Measurements from ENCODE around the gene GRB10. TPM values are rescaled to one million over a fixed set of nuclear protein-coding genes. Genes with fewer than 3 reads are reported as not detected.
A peak's percentile ranks its signal among the peaks of the same experiment; 100 is the strongest.

Gene GRB10
- total RNA-seq, 2 experiments from 2014 or later, result 5.9 to 8.4 TPM

DNA sequence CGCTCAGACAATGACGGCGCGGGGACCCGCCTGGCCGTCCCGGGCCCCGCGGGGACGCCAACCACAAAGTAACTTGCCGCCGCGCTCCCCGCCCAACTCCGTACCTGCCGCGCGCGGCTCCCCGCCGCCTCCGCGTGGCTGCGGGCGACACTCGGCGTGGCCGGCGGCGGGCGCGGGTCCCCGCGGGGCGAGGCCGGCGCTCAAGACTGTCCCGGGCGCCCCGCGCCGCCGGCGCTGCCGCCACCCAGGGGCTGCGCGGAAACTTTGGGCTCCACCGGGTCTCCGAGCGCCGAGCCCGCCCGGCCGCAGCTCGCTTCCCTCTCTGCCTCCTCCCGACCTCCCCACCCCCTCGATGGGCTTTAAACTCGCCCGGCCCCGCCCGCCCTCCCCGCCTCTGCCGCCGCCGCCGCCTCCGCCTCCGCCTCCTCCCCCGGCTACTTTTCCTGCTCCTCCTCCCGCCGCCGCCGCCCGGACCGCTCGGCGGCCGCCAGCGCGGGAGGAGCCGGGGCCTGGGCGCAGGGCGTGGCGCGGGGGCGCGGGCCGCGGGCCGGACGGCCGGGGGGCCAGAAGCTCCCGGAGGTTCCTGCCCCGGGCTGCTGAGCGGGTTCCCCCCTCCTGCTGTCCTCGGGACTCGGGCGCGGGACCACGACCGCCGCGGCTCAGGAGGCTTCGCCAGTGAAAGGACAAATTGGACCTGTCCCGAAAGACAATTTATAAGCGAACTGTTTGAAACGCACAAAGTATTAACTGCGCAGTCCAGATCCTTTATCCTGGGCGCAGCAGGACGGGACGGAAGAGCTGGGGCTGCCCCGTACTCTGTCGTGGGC lies 10.6 kb upstream of the GRB10 start:
- Histone ChIP-seq H3K4me1 (ENCODE audit: insufficient read depth, low read length) (peaks cover 18% of the 10 kb centered on the region), H3K36me3 (ENCODE audit: insufficient read depth, low read length) (no peaks in the 10 kb centered on the region), H3K27me3 (ENCODE audit: control insufficient read depth in 1 of 2, insufficient read depth in 2 of 2, low read length in 2 of 2) (peaks cover 25 to 27% of the 10 kb centered on the region in 2 experiments), H3K27ac (ENCODE audit: low read depth in 1 of 2, low read length in 2 of 2) (no peak overlapping the region), H3K4me3 (ENCODE audit: low read length) (peak overlapping the region; percentile 34), H3K9me3 (ENCODE audit: control insufficient read depth in 1 of 2, insufficient read depth in 1 of 2, low read length in 2 of 2) (peaks cover 4 to 5% of the 10 kb centered on the region in 2 experiments)
- ChIA-PET POLR2A (no interaction called here), CTCF (no interaction called here)
- peaks cover 51% of the 10 kb centered on the region for H3K27me3 Mint-ChIP-seq
- peaks cover 19% of the 10 kb centered on the region for H3K4me1 Mint-ChIP-seq (ENCODE audit: low read depth)
- TF ChIP-seq, protein P1, sequence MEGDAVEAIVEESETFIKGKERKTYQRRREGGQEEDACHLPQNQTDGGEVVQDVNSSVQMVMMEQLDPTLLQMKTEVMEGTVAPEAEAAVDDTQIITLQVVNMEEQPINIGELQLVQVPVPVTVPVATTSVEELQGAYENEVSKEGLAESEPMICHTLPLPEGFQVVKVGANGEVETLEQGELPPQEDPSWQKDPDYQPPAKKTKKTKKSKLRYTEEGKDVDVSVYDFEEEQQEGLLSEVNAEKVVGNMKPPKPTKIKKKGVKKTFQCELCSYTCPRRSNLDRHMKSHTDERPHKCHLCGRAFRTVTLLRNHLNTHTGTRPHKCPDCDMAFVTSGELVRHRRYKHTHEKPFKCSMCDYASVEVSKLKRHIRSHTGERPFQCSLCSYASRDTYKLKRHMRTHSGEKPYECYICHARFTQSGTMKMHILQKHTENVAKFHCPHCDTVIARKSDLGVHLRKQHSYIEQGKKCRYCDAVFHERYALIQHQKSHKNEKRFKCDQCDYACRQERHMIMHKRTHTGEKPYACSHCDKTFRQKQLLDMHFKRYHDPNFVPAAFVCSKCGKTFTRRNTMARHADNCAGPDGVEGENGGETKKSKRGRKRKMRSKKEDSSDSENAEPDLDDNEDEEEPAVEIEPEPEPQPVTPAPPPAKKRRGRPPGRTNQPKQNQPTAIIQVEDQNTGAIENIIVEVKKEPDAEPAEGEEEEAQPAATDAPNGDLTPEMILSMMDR (IDR thresholded peaks at IDR 0.05), result no peak
- DNase-seq, result peak in 8 of 14 experiments; percentile 28 to 69 (median 40)
- H3K36me3 Mint-ChIP-seq (ENCODE audit: low read depth), result no peaks in the 10 kb centered on the region
- peaks cover 4% of the 10 kb centered on the region for H3K9me3 Mint-ChIP-seq
- intact Hi-C loops (cut with DNase I, micrococcal nuclease), result loop anchor here (5.0 kb wide), 2 partner anchors 86 to 96 kb away; no protein-coding TSS in a partner anchor
- H3K4me3 Mint-ChIP-seq, result peak overlapping the region; percentile 86
- peak overlapping the region; percentile 8 for H3K27ac Mint-ChIP-seq
- peak; percentile 39 for ATAC-seq (ENCODE audit: poor library complexity)

DNA sequence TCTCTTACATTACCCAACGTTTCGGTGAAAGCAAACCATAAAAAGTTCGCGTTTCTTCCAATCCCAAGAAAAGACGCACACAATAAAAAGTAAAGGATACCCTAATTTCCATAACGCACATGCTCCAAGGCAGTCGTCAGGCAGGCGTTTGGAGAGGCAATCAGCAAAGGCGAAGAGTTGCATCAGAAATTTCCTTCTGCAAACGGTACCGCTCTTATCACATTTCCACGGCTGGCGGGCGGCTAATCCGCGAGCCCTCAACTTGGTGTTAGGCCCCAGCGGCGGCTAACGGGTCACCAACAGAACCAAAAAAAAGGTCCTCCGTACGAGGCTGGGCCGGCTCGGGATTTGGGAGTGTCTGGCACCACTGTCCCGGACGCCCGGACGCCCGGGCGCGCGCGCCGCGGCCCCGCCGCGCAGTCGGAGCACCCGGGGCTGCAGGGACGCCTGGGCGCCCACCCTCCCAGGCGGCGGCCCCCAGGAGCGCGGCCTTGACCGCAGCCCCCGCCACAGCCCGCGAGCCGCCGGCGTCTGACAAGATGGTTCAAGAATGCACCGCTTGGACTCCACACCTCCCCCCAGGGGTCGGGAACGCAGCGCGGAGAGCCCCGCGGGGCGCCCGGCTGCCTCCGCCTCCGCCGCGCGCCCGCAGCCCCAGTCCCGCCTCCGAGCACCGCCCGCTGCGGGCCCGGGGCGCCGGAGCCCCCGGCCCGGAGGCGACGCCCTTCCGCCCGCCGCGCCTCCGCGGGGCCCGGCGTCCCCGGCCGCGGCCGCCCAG lies 9.8 kb upstream of the GRB10 start:
- ChIA-PET CTCF (no interaction called here), POLR2A (no interaction called here)
- peaks cover 19% of the 10 kb centered on the region for H3K4me1 Mint-ChIP-seq (ENCODE audit: low read depth)
- Histone ChIP-seq H3K9me3 (ENCODE audit: control insufficient read depth in 1 of 2, insufficient read depth in 1 of 2, low read length in 2 of 2) (peaks cover 4 to 13% of the 10 kb centered on the region in 2 experiments), H3K4me3 (ENCODE audit: low read length) (peak overlapping the region; percentile 48), H3K4me1 (ENCODE audit: insufficient read depth, low read length) (peaks cover 25% of the 10 kb centered on the region), H3K36me3 (ENCODE audit: insufficient read depth, low read length) (no peaks in the 10 kb centered on the region), H3K27ac (ENCODE audit: low read depth in 1 of 2, low read length in 2 of 2) (no peak overlapping the region), H3K27me3 (ENCODE audit: control insufficient read depth in 1 of 2, insufficient read depth in 2 of 2, low read length in 2 of 2) (peaks cover 25 to 30% of the 10 kb centered on the region in 2 experiments)
- H3K9me3 Mint-ChIP-seq, result peaks cover 5% of the 10 kb centered on the region
- H3K36me3 Mint-ChIP-seq (ENCODE audit: low read depth), result no peaks in the 10 kb centered on the region
- peaks cover 53% of the 10 kb centered on the region for H3K27me3 Mint-ChIP-seq
- peak overlapping the region; percentile 61 for H3K27ac Mint-ChIP-seq
- H3K4me3 Mint-ChIP-seq, result peak overlapping the region; percentile 89
- ATAC-seq (ENCODE audit: poor library complexity), result peak; percentile 54
- DNase-seq, result peak in 4 of 14 experiments; percentile 12 to 52 (median 26)
- intact Hi-C loops (cut with DNase I, micrococcal nuclease), result loop anchor here (5.0 kb wide), 2 partner anchors 85 to 95 kb away; no protein-coding TSS in a partner anchor
- TF ChIP-seq, protein P1 (IDR thresholded peaks at IDR 0.05), result no peak

DNA sequence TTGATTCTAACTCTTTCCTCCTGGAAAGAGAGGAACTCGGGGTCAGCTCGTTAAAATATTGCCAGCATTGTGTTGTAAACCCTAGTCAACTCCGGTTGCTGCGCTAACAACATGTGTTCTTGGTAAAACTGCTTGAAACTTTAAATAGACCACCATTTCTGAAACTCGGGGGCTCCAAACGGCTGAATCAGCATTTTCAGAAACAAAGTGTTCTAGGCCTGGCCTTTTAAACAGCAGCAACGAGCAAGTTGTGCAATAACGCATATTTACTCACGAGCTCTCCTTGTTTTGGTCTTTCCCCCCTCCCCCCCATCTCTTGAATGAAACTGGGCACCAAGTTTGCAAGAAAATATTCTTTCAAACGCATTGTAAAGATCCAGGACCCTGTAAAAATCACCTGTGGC lies 9.2 kb upstream of the GRB10 start:
- ChIA-PET CTCF (no interaction called here), POLR2A (no interaction called here)
- H3K27me3 Mint-ChIP-seq, result peaks cover 59% of the 10 kb centered on the region
- no peak for ATAC-seq (ENCODE audit: poor library complexity)
- peak overlapping the region; percentile 61 for H3K27ac Mint-ChIP-seq
- Histone ChIP-seq H3K4me1 (ENCODE audit: insufficient read depth, low read length) (peaks cover 25% of the 10 kb centered on the region), H3K27ac (ENCODE audit: low read depth in 1 of 2, low read length in 2 of 2) (no peak overlapping the region), H3K9me3 (ENCODE audit: control insufficient read depth in 1 of 2, insufficient read depth in 1 of 2, low read length in 2 of 2) (peaks cover 4 to 19% of the 10 kb centered on the region in 2 experiments), H3K4me3 (ENCODE audit: low read length) (peak overlapping the region; percentile 48), H3K36me3 (ENCODE audit: insufficient read depth, low read length) (no peaks in the 10 kb centered on the region), H3K27me3 (ENCODE audit: control insufficient read depth in 1 of 2, insufficient read depth in 2 of 2, low read length in 2 of 2) (peaks cover 25 to 30% of the 10 kb centered on the region in 2 experiments)
- H3K9me3 Mint-ChIP-seq, result peaks cover 6% of the 10 kb centered on the region
- TF ChIP-seq, protein P1 (IDR thresholded peaks at IDR 0.05), result no peak
- peaks cover 19% of the 10 kb centered on the region for H3K4me1 Mint-ChIP-seq (ENCODE audit: low read depth)
- DNase-seq, result no peak
- H3K4me3 Mint-ChIP-seq, result peak overlapping the region; percentile 89
- intact Hi-C loops (cut with DNase I, micrococcal nuclease), result loop anchor here (5.0 kb wide), 2 partner anchors 85 to 95 kb away; no protein-coding TSS in a partner anchor
- H3K36me3 Mint-ChIP-seq (ENCODE audit: low read depth), result no peaks in the 10 kb centered on the region
